GM19351 (cell line): Measurements from ENCODE around the gene INSL3.
"Not testable (repeated sequence)": the region's sequence is repeated elsewhere in the genome, so short reads cannot be mapped to it uniquely, and the experiment has no call there.

ENCODE experiments used
- ATAC-seq: cut with Tn5 transposase; IDR thresholded peaks from one replicate; pipeline ENCODE4 v1.9.1; 2021; ENCODE audit warnings: mild to moderate bottlenecking, moderate library complexity; ENCODE audit not compliant: unreplicated experiment

The INSL3 gene

GRCh38 chr19:17826508-17827056 is 5.3 kb upstream of the INSL3 start:
- ATAC-seq: no peak

DNA sequence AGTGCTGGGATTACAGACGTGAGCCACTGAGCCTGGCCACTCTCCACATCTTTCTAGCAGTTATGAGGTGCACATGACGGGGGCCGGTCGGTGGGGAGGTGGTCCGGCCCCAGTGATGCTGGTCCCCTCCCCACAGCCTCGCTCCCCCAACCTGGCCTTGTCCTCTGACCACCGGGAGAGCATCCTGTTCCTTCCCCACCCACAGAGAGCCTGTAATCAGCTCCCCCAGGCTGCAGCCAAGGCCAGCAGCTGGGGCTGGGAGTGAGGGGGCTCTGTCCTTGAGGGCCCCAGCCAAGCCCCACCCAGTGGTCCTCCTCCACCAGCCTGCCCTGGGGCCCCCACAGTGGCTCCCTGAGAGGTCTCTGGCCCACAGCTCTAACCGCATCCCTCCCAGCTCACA is 3.0 kb upstream of the INSL3 start:
- no peak for ATAC-seq

DNA sequence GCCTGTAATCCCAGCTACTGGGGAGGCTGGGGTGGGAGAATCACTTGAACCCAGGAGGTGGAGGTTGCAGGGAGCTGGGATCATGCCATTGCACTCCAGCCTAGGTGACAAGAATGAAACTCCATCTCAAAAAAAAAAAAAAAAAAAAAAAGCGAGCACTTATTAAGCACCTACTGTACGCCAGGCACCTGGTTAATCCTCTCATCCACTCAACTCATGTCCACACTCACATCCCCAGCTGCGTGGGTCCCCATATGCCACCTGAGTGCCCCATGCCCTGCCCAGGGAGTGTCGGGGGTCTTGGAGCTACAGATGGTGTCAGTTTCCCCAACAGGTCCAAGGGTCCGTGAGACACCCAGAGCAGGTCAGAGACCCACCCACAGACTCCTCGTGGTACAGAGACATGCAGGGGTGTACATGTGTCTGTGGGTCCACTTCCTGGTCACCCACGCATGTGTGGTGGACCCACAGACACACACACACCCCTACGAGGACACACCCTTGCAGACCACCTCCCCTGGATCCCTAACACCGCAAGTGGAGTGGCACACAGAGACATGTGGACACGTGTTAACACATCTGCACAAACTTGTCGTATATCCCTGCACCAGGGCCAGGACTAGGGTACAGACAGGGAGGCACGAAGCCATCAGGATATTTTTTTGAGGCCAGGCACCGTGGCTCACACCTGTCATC is 3.5 kb downstream of the INSL3 start:
- ATAC-seq: no peak

DNA sequence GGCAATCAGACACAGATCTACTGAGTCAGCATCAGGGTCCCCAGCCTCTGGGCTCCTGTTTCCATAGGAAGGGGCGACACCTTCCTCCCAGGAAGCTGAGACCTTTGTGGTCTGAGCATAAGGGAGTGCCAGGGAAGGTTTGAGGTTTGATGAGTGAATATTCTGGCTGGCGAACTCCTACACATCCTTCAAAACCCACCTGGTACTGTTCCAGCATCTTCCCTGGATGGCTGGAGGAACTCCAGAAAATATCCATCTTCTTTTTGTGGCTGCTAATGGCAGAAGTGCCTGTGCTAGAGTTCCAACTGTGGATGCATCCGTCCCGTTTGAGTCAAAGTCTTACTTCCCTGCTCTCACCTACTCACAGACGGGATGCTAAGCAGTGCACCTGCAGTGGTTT is 9.2 kb downstream of the INSL3 start:
- ATAC-seq: no peak

GRCh38 chr19:17811681-17812080 is 9.6 kb downstream of the INSL3 start:
- ATAC-seq: no peak

GRCh38 chr19:17811103-17811502 is 10.2 kb downstream of the INSL3 start:
- ATAC-seq: no peak

GRCh38 chr19:17807731-17808316 is 13.5 kb downstream of the INSL3 start:
- no peak for ATAC-seq

DNA sequence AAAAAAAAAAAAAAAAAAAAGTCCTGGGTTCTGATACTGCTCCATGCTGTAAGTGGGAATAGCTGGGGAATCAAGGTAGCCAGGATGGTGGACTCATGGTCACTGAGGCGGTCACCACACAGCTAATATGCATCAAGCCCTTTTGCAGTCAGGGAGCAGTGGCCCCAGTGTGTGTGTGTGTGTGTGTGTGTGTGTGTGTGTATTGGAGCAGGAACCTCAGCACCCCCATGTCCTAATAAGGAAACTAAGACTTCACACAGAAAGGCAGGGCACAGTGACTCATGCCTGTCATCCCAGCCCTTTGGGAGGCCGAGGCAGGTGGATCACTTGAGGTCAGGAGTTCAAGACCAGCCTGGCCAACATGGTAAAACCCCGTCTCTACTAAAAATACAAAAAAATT is 14.4 kb downstream of the INSL3 start:
- ATAC-seq: no peak

- ATAC-seq: no peak
Measured at GRCh38 chr19:17805427-17805826, 15.9 kb downstream of the INSL3 start.

- ATAC-seq: no peak
Measured at GRCh38 chr19:17803264-17803896, 17.9 kb downstream of the INSL3 start.

DNA sequence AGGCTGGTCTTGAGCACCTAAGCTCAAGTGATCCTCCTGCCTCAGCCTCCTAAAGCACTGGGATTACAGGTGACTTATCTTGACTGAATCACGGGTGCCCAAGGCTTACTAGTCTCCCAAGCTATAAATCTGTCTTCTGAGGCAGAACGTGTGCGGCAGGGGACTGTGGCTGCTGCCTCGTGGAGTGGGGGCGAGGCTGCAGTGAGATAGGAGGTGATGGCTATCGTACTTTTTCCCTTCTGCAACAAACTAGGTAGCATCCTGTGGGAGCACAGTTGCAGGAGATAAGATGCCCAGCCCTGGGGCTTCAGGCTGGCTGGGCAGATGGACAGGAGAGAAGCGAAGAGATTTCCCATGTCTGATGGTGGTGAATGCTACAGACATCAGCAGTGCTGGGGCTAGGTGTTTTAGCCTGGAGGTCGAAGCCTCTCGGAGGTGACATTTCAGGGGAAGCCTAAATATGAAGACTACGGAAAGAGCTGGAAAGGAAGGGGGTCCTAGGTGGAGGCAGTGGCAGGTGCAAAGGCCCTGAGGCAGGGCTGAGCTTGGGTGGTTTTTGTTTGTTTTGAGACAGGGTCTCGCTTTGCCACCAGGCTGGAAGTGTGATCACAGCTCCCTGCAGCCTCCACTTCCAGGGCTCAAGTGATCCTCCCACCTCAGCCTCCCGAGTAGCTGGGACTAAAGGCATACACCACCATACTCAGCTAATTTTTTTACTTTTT is 19.0 kb downstream of the INSL3 start:
- no peak for ATAC-seq

GRCh38 chr19:17798599-17798998 is 22.7 kb downstream of the INSL3 start:
- not testable (repeated sequence) for ATAC-seq

GRCh38 chr19:17797424-17798201 is 23.7 kb downstream of the INSL3 start:
- ATAC-seq: no peak

DNA sequence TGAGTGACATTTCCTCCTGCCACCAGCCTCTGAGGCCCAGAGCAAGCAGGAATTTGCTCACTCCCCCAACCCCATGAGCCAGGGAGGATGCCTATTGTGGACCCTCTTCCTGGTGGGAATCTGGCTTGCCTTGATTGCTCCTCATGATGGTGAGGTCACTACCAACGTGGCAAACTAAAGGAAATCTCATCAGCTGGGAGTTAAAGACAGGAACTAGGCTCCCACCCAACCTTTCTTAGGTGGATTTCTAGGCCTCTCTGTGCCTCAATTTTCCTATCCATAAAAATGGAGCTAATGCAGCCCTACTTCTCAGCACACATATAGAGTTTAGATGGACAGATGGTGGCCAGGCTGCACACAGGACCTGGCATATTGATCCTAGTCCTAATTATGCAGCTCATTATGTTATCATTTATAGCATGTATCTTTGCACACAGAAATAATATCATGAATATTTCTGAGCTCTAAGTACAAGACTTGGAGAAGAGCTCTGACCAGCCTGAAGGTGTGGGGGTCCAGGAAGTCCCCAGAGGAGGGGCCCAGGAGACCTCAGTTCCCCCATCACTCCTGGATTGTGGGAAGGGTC is 24.4 kb downstream of the INSL3 start:
- ATAC-seq: no peak

- ATAC-seq: no peak
Measured at GRCh38 chr19:17796013-17796837, 25.1 kb downstream of the INSL3 start.

DNA sequence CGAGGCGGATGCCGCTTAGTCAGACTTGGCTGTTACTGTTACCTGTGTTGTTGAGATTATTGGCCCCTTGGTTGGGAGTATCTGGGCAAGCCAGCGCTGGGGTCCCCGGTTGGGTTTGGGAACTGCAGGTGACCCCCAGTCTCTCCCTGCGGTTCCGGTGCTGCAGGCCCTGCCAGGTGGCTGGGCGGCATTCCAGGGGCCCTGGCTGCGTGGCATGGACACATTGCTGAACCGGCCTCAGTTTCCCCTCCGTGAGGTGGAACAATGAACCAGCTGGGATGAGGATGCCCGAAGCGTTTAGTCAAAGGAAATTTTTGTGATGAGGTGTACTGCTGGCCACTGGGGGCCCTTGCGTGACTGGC is 25.8 kb downstream of the INSL3 start:
- ATAC-seq: no peak

DNA sequence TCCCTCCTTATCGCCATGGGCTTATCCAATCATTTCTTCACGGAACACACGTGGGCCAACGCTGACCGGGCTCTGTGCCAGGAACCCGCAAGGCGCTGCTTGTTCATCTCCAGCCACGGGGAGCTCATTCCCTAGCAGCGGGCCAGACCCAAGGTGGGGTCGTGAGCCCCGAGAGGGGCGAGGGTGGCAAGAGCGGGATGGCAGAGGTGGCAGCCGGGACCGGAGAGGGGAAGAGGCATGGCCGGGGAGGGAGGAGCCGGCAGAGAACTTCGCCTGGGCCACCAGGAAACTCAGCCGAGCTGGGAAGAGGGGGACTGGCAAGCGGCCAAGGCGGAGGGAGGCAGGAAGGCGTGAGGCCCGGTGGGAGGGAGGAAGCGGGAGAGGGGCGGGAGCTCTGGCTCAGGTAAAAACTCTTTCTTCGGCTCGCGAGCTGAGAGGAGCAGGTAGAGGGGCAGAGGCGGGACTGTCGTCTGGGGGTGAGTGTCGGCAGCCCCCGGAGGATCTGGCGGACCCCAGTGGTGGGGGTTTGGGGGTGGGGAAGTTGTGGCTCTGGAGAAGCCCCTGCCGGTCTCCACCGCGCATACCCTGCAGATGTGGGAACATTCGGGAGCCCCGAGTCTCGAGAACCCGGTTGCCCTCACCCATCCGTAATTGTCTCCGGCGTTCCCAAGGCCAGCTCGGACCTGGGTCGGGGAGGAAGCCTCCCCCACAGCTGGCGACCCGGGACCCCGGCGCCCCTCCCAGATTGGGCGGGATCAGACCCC is 26.4 kb downstream of the INSL3 start, which contains the start of gene B3GNT3:
Gene B3GNT3, plus strand, starts transcription at position 408 of the 764 bp plus-strand sequence. CDS start 12,670 bp downstream, outside the sequence.
- no peak for ATAC-seq

GRCh38 chr19:17794412-17794730 is 26.9 kb downstream of the INSL3 start:
- no peak for ATAC-seq
